Measurements from ENCODE around the gene S1PR4. TPM values are rescaled to one million over a fixed set of nuclear protein-coding genes. Genes with fewer than 3 reads are reported as not detected.

The S1PR4 gene
- total RNA-seq, 4 donors from 2014 or later: 0.53 to 4.2 (median 1.9) TPM

DNA sequence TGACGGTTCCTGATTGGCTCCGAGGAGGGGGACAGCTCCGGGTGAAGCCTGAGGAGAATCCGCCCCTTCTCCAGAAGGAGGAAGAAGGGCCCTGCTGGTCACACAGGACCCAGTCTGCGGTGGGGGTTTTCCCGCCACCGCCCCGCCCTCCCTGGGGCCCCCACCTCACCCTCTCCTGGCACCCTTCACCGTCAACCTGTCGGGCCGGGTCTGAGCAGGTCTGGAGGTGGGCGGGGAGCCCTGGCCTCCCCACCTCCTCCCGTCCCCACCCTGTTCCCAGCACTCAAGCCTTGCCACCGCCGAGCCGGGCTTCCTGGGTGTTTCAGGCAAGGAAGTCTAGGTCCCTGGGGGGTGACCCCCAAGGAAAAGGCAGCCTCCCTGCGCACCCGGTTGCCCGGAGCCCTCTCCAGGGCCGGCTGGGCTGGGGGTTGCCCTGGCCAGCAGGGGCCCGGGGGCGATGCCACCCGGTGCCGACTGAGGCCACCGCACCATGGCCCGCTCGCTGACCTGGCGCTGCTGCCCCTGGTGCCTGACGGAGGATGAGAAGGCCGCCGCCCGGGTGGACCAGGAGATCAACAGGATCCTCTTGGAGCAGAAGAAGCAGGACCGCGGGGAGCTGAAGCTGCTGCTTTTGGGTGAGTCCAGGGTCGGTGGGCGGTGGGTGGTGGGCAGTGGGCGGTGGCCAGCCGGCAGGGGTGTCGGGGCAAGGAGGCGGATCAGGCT lies 42.4 kb upstream of the S1PR4 start, which contains the start of gene GNA15:
TSS of gene GNA15 (plus strand) at position 73 of the 723 bp plus-strand sequence. CDS start at position 491, 418 bp downstream.
- Histone ChIP-seq H3K4me1 (peaks cover 6 to 58% (median 13%) of the 10 kb centered on the region in 3 donors), H3K27ac (peak within 1 kb of the TSS; percentile 83 to 96 (median 96)), H3K9me3 (no peaks in the 10 kb centered on the region), H3K36me3 (peaks cover 0 to 9% (median 0%) of the 10 kb centered on the region in 3 donors), H3K27me3 (peaks cover 0 to 4% (median 0%) of the 10 kb centered on the region in 4 donors), H3K4me3 (peak within 1 kb of the TSS; percentile 60 to 75 (median 64))
- WGBS, 2 donors: 0 to 16% methylated on average over 4 to 5 of the region's 40 CpGs
- DNase-seq: no peak
- TF ChIP-seq POLR2A (IDR thresholded peaks at IDR 0.05) (peak in 2 of 4 donors; percentile 41 to 45), CTCF (IDR thresholded peaks at IDR 0.05) (no peak)
- intact Hi-C loops (cut with DNase I): no loop called here

DNA sequence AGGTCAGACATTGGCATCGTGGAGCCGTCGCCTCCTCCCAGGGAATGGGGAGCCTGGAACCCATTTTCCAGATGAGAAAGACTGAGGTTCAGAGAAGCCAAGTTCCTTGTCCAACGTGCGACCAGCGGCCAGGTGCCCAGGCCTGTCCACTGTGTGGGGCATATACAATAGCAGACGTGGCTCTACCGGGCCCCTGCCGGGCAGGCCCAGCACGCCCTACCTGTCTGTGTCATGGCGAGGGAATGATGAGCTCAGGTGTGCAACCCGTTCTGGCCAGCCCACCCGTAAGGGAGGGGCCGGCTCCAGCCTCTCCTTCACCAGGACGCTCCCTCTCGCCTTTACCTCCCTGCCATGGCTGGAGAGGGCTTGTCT lies 41.9 kb upstream of the S1PR4 start:
- peaks cover 12 to 64% (median 17%) of the 10 kb centered on the region in 3 donors for H3K4me1 ChIP-seq
- no peak for DNase-seq
- 33 to 36% methylated on average over 3 to 5 of the region's 16 CpGs for WGBS, 2 donors
- H3K27me3 ChIP-seq: peaks cover 0 to 4% (median 0%) of the 10 kb centered on the region in 4 donors
- H3K36me3 ChIP-seq: peaks cover 0 to 9% (median 0%) of the 10 kb centered on the region in 3 donors
- H3K9me3 ChIP-seq: no peaks in the 10 kb centered on the region
- intact Hi-C loops (cut with DNase I): no loop called here
- no peak for TF ChIP-seq CTCF (IDR thresholded peaks at IDR 0.05)
- peak in 2 of 4 donors; percentile 56 to 58 for TF ChIP-seq POLR2A (IDR thresholded peaks at IDR 0.05)
- H3K4me3 ChIP-seq: peak overlapping the region; percentile 60 to 75 (median 64)
- H3K27ac ChIP-seq: peak overlapping the region; percentile 83 to 96 (median 96)

GRCh38 chr19:3137119-3137518 lies 41.5 kb upstream of the S1PR4 start:
- DNase-seq: no peak
- Histone ChIP-seq H3K4me3 (peak overlapping the region; percentile 60 to 75 (median 64)), H3K9me3 (no peaks in the 10 kb centered on the region), H3K27me3 (peaks cover 0 to 4% (median 0%) of the 10 kb centered on the region in 4 donors), H3K36me3 (peaks cover 0 to 9% (median 0%) of the 10 kb centered on the region in 3 donors), H3K27ac (peak overlapping the region; percentile 83 to 96 (median 96)), H3K4me1 (peaks cover 16 to 68% (median 22%) of the 10 kb centered on the region in 3 donors)
- no peak for TF ChIP-seq CTCF (IDR thresholded peaks at IDR 0.05)
- no peak for TF ChIP-seq POLR2A (IDR thresholded peaks at IDR 0.05)
- WGBS, 2 donors: 18 to 19% methylated on average over 4 to 7 of the region's 7 CpGs
- intact Hi-C loops (cut with DNase I): no loop called here

DNA sequence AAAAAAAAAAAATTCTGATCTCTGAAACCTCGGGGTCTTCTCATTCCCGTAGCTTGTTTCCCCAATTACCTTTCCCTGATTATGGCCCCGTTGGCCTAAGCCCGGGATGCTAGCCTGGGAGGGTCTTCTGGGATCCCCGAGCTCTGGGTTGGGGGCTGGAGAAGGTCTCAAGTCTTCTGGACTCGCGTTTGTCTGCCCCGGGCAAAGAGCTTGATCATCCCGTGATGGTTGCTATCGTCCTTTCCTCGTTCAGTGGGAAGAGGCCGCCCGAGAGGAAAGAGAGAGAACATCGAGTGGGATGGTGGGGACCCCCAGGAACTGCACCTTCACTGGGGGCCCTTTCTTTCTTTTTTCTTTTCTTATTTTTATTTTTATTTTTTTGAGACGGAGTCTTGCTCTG lies 40.3 kb upstream of the S1PR4 start:
- Histone ChIP-seq H3K27me3 (peaks cover 0 to 4% (median 0%) of the 10 kb centered on the region in 4 donors), H3K4me3 (peak overlapping the region in 2 of 4 donors; percentile 18 to 75), H3K27ac (peak overlapping the region in 1 of 4 donors; percentile 96), H3K4me1 (peaks cover 23 to 73% (median 31%) of the 10 kb centered on the region in 3 donors), H3K9me3 (no peaks in the 10 kb centered on the region), H3K36me3 (peaks cover 0 to 9% (median 0%) of the 10 kb centered on the region in 3 donors)
- intact Hi-C loops (cut with DNase I): no loop called here
- 76 to 78% methylated on average over 11 to 15 of the region's 15 CpGs for WGBS, 2 donors
- DNase-seq: no peak
- TF ChIP-seq CTCF (IDR thresholded peaks at IDR 0.05) (no peak), POLR2A (IDR thresholded peaks at IDR 0.05) (no peak)

DNA sequence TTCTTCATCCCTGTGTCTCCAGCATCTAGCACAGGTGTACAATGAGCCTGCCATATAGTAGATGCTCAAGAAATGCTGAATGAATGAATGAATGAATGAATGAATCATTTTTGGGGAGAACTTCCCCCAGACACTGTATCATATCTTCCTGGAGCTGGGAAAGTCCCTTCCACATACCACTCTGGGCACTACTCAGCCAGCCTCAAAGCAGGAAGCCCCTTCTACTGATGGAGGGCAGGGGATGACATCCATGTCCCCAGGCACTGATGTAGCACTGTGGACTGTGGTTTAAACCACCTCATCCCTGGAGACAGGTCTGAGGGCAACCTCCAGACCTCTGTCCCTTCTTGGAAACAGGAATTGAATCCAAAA lies 37.9 kb upstream of the S1PR4 start:
- Histone ChIP-seq H3K27me3 (peaks cover 0 to 4% (median 0%) of the 10 kb centered on the region in 4 donors), H3K4me3 (no peak overlapping the region), H3K9me3 (no peaks in the 10 kb centered on the region), H3K4me1 (peaks cover 22 to 59% (median 34%) of the 10 kb centered on the region in 3 donors), H3K36me3 (peaks cover 0 to 10% (median 0%) of the 10 kb centered on the region in 3 donors), H3K27ac (peak overlapping the region; percentile 42 to 89 (median 75))
- TF ChIP-seq POLR2A (IDR thresholded peaks at IDR 0.05) (no peak), CTCF (IDR thresholded peaks at IDR 0.05) (no peak)
- no peak for DNase-seq
- intact Hi-C loops (cut with DNase I): no loop called here
